RPMI7951 (cell line): Measurements from ENCODE around the gene CALHM5. TPM values are rescaled to one million over a fixed set of nuclear protein-coding genes. Genes with fewer than 3 reads are reported as not detected.
A peak's percentile ranks its signal among the peaks of the same experiment; 100 is the strongest.

Experiments used
- DNase-seq: peaks from one replicate; pipeline ENCODE4 v3.0.0-alpha.2; 2012; ENCODE audit warnings: low read depth
- total RNA-seq: library from RNA; depleted of rRNA; stranded (reverse); fragments of >200 nt; shearing (Covaris generic); gene quantifications from 2 replicates; pipeline ENCODE4 v1.2.3, GENCODE V29; 2014

The CALHM5 gene
- total RNA-seq, 1 experiment from 2014 or later = 4.7 TPM

- peak; percentile 29 for DNase-seq
Observed at GRCh38 chr6:116507324-116507723, 4.1 kb upstream of the CALHM5 start.

- DNase-seq = no peak
Observed at GRCh38 chr6:116508527-116508926, 2.9 kb upstream of the CALHM5 start.

GRCh38 chr6:116512111-116512559 lies 696 bp downstream of the CALHM5 start:
- DNase-seq = peak; percentile 37

GRCh38 chr6:116512734-116513133 lies 1.3 kb downstream of the CALHM5 start:
- no peak for DNase-seq

- no peak for DNase-seq
Observed at GRCh38 chr6:116513224-116513875, 1.9 kb downstream of the CALHM5 start.

- DNase-seq = no peak
Observed at GRCh38 chr6:116514111-116514510, 2.7 kb downstream of the CALHM5 start.

GRCh38 chr6:116515141-116515540 lies 3.7 kb downstream of the CALHM5 start:
- no peak for DNase-seq

GRCh38 chr6:116518621-116519368 lies 7.4 kb downstream of the CALHM5 start:
- no peak for DNase-seq

GRCh38 chr6:116522896-116523295 lies 11.5 kb downstream of the CALHM5 start:
- no peak for DNase-seq

- DNase-seq = no peak
Observed at GRCh38 chr6:116524236-116524635, 12.8 kb downstream of the CALHM5 start.

GRCh38 chr6:116528133-116528532 lies 16.7 kb downstream of the CALHM5 start:
- no peak for DNase-seq

GRCh38 chr6:116528780-116529179 lies 17.3 kb downstream of the CALHM5 start:
- peak; percentile 40 for DNase-seq

GRCh38 chr6:116529466-116530290 lies 18.2 kb downstream of the CALHM5 start:
- no peak for DNase-seq

- DNase-seq = no peak
Observed at GRCh38 chr6:116530436-116530835, 19.0 kb downstream of the CALHM5 start.

- DNase-seq = peak; percentile 68
Observed at GRCh38 chr6:116531675-116532570, 20.5 kb downstream of the CALHM5 start.

- no peak for DNase-seq
Observed at GRCh38 chr6:116533233-116533957, 22.0 kb downstream of the CALHM5 start.

GRCh38 chr6:116535109-116535508 lies 23.7 kb downstream of the CALHM5 start:
- no peak for DNase-seq

- DNase-seq = peak; percentile 67
Observed at GRCh38 chr6:116536216-116536621, 24.8 kb downstream of the CALHM5 start.

- DNase-seq = no peak
Observed at GRCh38 chr6:116542426-116542825, 31.0 kb downstream of the CALHM5 start.

- DNase-seq = no peak
Observed at GRCh38 chr6:116543149-116543548, 31.7 kb downstream of the CALHM5 start.

- no peak for DNase-seq
Observed at GRCh38 chr6:116545651-116546050, 34.2 kb downstream of the CALHM5 start, which contains the start of gene TRAPPC3L. Gene TRAPPC3L (minus strand): TSS chr6:116545684. CDS start chr6:116545514, 170 bp downstream.
